GM12801 (cell line): ENCODE data around the gene ARL6IP4.

Source experiments
- CTCF ChIP-seq: IDR thresholded peaks from one replicate; pipeline ENCODE4 v1.5.1; 2011; ENCODE audit warnings: control low read depth; ENCODE audit not compliant: insufficient read length; ENCODE audit errors: extremely low read depth

The ARL6IP4 gene

GRCh38 chr12:122980183-122981035 is at the start of gene ARL6IP4:
Gene ARL6IP4 (plus strand): TSS chr12:122980681. CDS start chr12:122981140, 459 bp downstream.
- TF ChIP-seq CTCF, result no peak

GRCh38 chr12:122932207-122932606 is 48.3 kb upstream of the ARL6IP4 start:
- no peak for TF ChIP-seq CTCF

- no peak for TF ChIP-seq CTCF
Measured at GRCh38 chr12:122934722-122935121, 45.8 kb upstream of the ARL6IP4 start.

GRCh38 chr12:122935318-122935717 is 45.2 kb upstream of the ARL6IP4 start:
- no peak for TF ChIP-seq CTCF

GRCh38 chr12:122937622-122938091 is 42.8 kb upstream of the ARL6IP4 start:
- no peak for TF ChIP-seq CTCF

- TF ChIP-seq CTCF, result no peak
Measured at GRCh38 chr12:122939125-122939524, 41.4 kb upstream of the ARL6IP4 start.

GRCh38 chr12:122942637-122943036 is 37.8 kb upstream of the ARL6IP4 start:
- no peak for TF ChIP-seq CTCF
